Activated CD4-positive, alpha-beta memory T cell treated with anti-CD3 and anti-CD28 coated beads, Interleukin-2, amount 10 ng/mL, durations not matched to agents 7 days and 5 days (primary cell): ENCODE data around the gene TRPM2. TPM values are rescaled to one million over a fixed set of nuclear protein-coding genes. Genes with fewer than 3 reads are reported as not detected.
A peak's percentile ranks its signal among the peaks of the same experiment; 100 is the strongest.

Experiments
- CTCF ChIA-PET: fragments of 350-600 bp; sonication (Branson Sonifier 250); formaldehyde crosslinking; loops from one replicate; lab custom pipeline; 2021; ENCODE audit warnings: antibody characterized with exemption, inconsistent platforms; lab: Charles Lee
- POLR2A ChIA-PET: fragments of 350-600 bp; sonication (Branson Sonifier 250); formaldehyde crosslinking; loops from one replicate; lab custom pipeline; 2021; ENCODE audit warnings: antibody characterized with exemption; lab: Charles Lee
- DNase-seq: peaks from one replicate; pipeline ENCODE4 v3.0.0-alpha.2; 2020
- H3K27ac Mint-ChIP-seq: one replicate; pipeline ENCODE4 v1.8.0; 2021; ENCODE audit warnings: mild to moderate bottlenecking, mixed read lengths
- H3K27me3 Mint-ChIP-seq: one replicate; pipeline ENCODE4 v1.8.0; 2021; ENCODE audit warnings: mixed read lengths
- H3K36me3 Mint-ChIP-seq: one replicate; pipeline ENCODE4 v1.8.0; 2021; ENCODE audit warnings: low read depth, mixed read lengths
- H3K4me1 Mint-ChIP-seq: one replicate; pipeline ENCODE4 v1.8.0; 2021; ENCODE audit warnings: mixed read lengths
- H3K4me3 Mint-ChIP-seq: one replicate; pipeline ENCODE4 v1.8.0; 2021; ENCODE audit warnings: mild to moderate bottlenecking, mixed read lengths
- H3K9me3 Mint-ChIP-seq: one replicate; pipeline ENCODE4 v1.8.0; 2021; ENCODE audit warnings: mixed read lengths
- total RNA-seq, 2 experiments: library from RNA; stranded (reverse); gene quantifications; one replicate each; pipeline ENCODE4 v1.2.3, GENCODE V29; 2021

The TRPM2 gene
- total RNA-seq, 2 experiments from 2014 or later, result 13.7 to 14.8 TPM

GRCh38 chr21:44366586-44367211, 13.3 kb downstream of the TRPM2 start:
- peaks cover 5% of the 10 kb centered on the region for H3K27me3 Mint-ChIP-seq

GRCh38 chr21:44368711-44369446, 15.5 kb downstream of the TRPM2 start:
- no peak overlapping the region for H3K4me3 Mint-ChIP-seq
- DNase-seq, result no peak
- no peaks in the 10 kb centered on the region for H3K27me3 Mint-ChIP-seq
- H3K27ac Mint-ChIP-seq, result no peak overlapping the region
- H3K9me3 Mint-ChIP-seq, result peaks cover 6% of the 10 kb centered on the region
- ChIA-PET POLR2A (no interaction called here), CTCF (no interaction called here)
- peaks cover 14% of the 10 kb centered on the region for H3K36me3 Mint-ChIP-seq
- H3K4me1 Mint-ChIP-seq, result peaks cover 5% of the 10 kb centered on the region

More at GRCh38 chr21:44366586-44367211, 13.3 kb downstream of the TRPM2 start:
- DNase-seq, result no peak
- Mint-ChIP-seq H3K4me1 (no peaks in the 10 kb centered on the region), H3K4me3 (no peak overlapping the region), H3K27ac (no peak overlapping the region), H3K36me3 (peaks cover 10% of the 10 kb centered on the region), H3K9me3 (peaks cover 7% of the 10 kb centered on the region)
- POLR2A ChIA-PET, result no interaction called here
- CTCF ChIA-PET, result no interaction called here

DNA sequence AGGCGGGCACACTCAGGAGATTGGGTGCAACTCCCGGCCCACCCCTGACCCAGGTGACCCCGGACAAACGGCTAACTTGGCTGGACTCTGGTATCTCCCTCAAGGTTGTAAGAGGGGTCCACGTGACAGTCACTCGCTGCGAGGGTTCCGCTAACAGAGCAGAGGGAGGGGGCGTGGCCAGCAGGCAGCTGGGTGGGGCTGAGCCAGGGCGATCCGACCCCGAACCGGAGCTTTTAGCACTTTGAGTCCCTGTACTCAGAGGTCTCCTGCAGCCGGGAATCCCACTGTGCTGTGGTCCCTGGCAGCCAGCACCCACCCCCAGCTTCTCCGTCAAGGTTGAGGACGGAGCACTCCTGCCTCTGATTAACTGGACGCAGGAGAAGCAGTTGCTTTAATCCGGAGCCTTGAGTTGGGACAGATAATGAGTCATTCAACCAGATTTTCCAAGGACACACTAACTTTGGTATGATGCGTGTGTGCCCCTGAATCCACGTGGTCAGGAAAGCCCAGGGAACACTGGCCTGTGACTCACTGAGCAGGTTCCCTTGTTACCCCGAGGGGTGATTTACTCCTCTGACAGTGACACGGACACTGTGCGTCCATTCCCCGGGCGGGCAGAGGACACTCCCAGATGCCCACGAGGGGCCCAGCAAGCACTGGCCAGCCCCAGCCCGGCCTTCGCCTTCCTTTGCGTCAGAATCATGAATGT, 16.8 kb downstream of the TRPM2 start:
- no peak overlapping the region for H3K4me3 Mint-ChIP-seq
- no peak for DNase-seq
- CTCF ChIA-PET, result no interaction called here

GRCh38 chr21:44370786-44371410, 17.5 kb downstream of the TRPM2 start:
- Mint-ChIP-seq H3K27ac (no peak overlapping the region), H3K9me3 (peaks cover 15% of the 10 kb centered on the region), H3K4me1 (peaks cover 24% of the 10 kb centered on the region), H3K27me3 (no peaks in the 10 kb centered on the region), H3K4me3 (no peak overlapping the region), H3K36me3 (peaks cover 27% of the 10 kb centered on the region)
- DNase-seq, result no peak
- POLR2A ChIA-PET, result no interaction called here
- CTCF ChIA-PET, result no interaction called here

More for the DNA sequence above, 16.8 kb downstream of the TRPM2 start:
- Mint-ChIP-seq H3K27me3 (no peaks in the 10 kb centered on the region), H3K9me3 (peaks cover 9% of the 10 kb centered on the region), H3K4me1 (peaks cover 16% of the 10 kb centered on the region), H3K27ac (no peak overlapping the region), H3K36me3 (peaks cover 20% of the 10 kb centered on the region)
- POLR2A ChIA-PET, result no interaction called here

DNA sequence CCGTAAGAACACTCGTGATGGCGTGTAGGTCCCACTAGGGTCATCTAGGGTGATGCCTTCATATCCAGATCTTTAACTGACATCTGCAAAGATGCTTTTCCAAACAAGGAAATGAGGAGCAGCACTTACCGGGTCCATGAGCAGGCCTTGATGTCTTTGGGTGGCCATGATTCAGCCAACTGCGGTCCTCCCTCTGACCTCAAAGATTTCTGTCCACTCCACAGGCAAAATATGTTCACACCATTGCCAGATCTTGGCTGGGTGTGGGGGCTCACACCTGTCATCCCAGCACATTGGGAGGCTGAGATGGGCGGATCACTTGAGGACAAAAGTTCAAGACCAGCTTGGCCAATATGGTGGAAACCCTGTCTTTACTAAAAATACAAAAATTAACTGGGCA, 18.2 kb downstream of the TRPM2 start:
- no peak for DNase-seq
- Mint-ChIP-seq H3K27ac (no peak overlapping the region), H3K36me3 (peaks cover 34% of the 10 kb centered on the region), H3K4me1 (peaks cover 30% of the 10 kb centered on the region), H3K9me3 (peaks cover 15% of the 10 kb centered on the region), H3K27me3 (no peaks in the 10 kb centered on the region), H3K4me3 (no peak overlapping the region)
- ChIA-PET POLR2A (no interaction called here), CTCF (no interaction called here)

GRCh38 chr21:44372616-44373015, 19.2 kb downstream of the TRPM2 start:
- ChIA-PET POLR2A (no interaction called here), CTCF (no interaction called here)
- peaks cover 15% of the 10 kb centered on the region for H3K9me3 Mint-ChIP-seq
- H3K4me1 Mint-ChIP-seq, result peaks cover 30% of the 10 kb centered on the region
- DNase-seq, result no peak
- peaks cover 38% of the 10 kb centered on the region for H3K36me3 Mint-ChIP-seq
- H3K27me3 Mint-ChIP-seq, result peaks cover 3% of the 10 kb centered on the region
- H3K4me3 Mint-ChIP-seq, result no peak overlapping the region
- no peak overlapping the region for H3K27ac Mint-ChIP-seq

DNA sequence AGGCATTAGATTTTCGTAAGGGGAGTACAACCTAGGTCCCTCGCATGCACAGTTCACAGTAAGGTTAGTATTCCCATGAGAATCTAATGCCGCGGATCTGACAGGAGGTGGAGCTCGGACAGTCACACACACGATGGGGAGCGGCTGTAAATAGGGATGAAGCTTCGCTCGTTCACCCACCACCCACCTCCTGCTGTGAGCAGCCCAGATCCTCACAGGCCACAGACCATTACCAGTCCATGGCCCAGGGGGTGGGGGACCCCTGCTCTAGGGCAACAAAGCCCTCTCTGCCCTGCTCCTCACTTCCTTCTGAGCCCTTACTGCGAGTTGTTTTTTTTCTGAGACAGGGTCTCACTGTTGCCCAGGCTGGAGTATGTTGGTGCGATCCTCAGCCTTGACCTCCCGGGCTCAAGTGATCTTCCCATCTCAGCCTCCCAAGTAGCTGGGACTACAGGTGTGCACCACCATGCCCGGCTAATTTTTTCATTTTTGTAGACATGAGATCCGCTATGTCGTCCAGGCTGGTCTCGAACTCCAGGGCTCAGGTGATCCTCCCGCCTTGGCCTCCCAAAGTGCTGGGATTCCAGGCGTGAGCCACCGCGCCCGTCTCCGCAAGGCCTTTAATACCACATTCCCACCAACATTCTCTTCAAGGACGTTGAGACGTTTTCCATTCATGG, 21.3 kb downstream of the TRPM2 start:
- H3K27me3 Mint-ChIP-seq, result peaks cover 3% of the 10 kb centered on the region
- ChIA-PET POLR2A (interaction anchor here (0.7 kb wide), 1 partner anchor 40 kb away, joined by 3 read pairs; no protein-coding TSS in a partner anchor), CTCF (no interaction called here)
- H3K27ac Mint-ChIP-seq, result peak overlapping the region; percentile 27
- no peak for DNase-seq
- H3K4me1 Mint-ChIP-seq, result peaks cover 30% of the 10 kb centered on the region
- peaks cover 43% of the 10 kb centered on the region for H3K36me3 Mint-ChIP-seq
- no peak overlapping the region for H3K4me3 Mint-ChIP-seq
- peaks cover 15% of the 10 kb centered on the region for H3K9me3 Mint-ChIP-seq

DNA sequence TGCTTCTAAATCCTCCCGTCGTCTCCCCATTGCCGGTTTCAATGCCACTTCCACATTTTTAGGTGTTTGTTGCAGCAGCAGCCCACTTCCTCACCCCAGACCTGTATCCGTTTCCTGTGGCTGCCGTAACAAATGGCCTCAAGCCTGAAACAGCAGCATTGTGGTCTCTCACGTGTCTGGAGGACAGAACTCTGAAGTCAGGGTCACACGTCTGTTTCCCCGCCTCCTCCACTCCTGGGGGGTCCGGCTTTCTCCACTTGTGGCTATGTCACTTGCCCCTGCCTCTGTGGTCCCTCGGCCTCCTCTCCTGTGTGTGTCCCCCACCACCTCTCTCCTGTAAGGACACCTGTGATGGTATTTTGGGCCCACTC, 21.8 kb downstream of the TRPM2 start:
- ChIA-PET POLR2A (interaction anchor here (0.7 kb wide), 1 partner anchor 22 kb away, joined by 4 read pairs; the partner anchor contains the start of gene TRPM2), CTCF (no interaction called here)
- H3K4me1 Mint-ChIP-seq, result peaks cover 30% of the 10 kb centered on the region
- DNase-seq, result peak; percentile 76
- no peak overlapping the region for H3K4me3 Mint-ChIP-seq
- peak overlapping the region; percentile 27 for H3K27ac Mint-ChIP-seq
- peaks cover 15% of the 10 kb centered on the region for H3K9me3 Mint-ChIP-seq
- H3K36me3 Mint-ChIP-seq, result peaks cover 43% of the 10 kb centered on the region
- peaks cover 3% of the 10 kb centered on the region for H3K27me3 Mint-ChIP-seq

DNA sequence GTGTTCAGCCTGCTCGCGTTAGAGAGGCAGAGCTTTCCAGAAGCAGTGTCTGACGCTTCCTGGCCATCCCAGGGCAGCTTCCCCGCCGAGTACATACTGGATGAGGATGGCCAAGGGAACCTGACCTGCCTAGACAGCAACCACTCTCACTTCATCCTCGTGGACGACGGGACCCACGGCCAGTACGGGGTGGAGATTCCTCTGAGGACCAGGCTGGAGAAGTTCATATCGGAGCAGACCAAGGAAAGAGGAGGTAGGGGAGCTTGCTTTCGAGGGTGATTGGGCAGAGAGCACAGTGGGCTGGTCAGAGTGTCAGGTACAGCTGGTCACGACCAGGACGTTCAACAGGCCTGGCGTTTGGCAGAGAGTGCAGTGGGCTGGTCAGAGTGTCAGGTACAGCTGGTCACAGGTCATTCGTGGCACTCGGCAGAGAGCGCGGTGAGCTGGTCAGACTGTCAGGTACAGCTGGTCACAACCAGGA, 22.4 kb downstream of the TRPM2 start:
- peaks cover 3% of the 10 kb centered on the region for H3K27me3 Mint-ChIP-seq
- peaks cover 30% of the 10 kb centered on the region for H3K4me1 Mint-ChIP-seq
- DNase-seq, result no peak
- no peak overlapping the region for H3K4me3 Mint-ChIP-seq
- CTCF ChIA-PET, result no interaction called here
- H3K36me3 Mint-ChIP-seq, result peaks cover 43% of the 10 kb centered on the region
- H3K9me3 Mint-ChIP-seq, result peaks cover 15% of the 10 kb centered on the region
- POLR2A ChIA-PET, result interaction anchor here (0.7 kb wide), 1 partner anchor 22 kb away, joined by 4 read pairs; the partner anchor contains the start of gene TRPM2
- H3K27ac Mint-ChIP-seq, result no peak overlapping the region

- peaks cover 42% of the 10 kb centered on the region for H3K36me3 Mint-ChIP-seq
- H3K9me3 Mint-ChIP-seq, result peaks cover 13% of the 10 kb centered on the region
- ChIA-PET POLR2A (no interaction called here), CTCF (no interaction called here)
- H3K27ac Mint-ChIP-seq, result no peak overlapping the region
- H3K27me3 Mint-ChIP-seq, result peaks cover 3% of the 10 kb centered on the region
- no peak for DNase-seq
- no peak overlapping the region for H3K4me3 Mint-ChIP-seq
- peaks cover 30% of the 10 kb centered on the region for H3K4me1 Mint-ChIP-seq
Measured at GRCh38 chr21:44376606-44377005, 23.2 kb downstream of the TRPM2 start.

DNA sequence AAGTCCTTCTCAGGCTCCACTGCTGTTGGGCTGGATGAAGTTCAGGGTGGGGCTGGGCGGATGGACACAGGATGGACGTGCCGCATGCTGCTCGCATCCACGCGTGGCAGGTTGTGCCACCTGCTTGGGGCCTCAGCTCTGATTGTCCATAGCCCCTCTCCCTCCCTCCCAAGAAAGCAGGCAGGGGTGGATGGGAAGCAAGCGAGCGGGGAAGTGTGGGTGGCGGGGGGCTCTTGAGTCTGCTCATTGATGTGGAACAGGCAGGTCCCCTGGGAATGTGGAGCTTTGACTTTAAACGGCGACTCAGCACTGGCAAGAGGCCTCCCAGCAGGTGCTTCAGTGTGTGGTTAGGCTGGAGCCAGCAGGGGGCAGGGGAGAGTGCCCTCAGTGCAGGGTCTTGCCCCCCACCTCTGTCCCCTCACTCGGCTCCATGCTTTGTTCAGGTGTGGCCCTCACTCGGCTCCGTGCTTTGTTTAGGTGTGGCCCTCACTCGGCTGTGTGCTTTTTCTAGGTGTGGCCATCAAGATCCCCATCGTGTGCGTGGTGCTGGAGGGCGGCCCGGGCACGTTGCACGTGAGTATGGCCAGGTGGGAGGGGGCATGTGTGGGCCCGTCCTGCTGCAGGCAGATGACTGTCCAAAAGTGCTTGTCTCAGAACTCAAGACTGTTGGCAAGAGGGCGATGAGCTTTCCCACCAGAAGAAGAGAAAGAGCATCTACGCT, 23.9 kb downstream of the TRPM2 start:
- Mint-ChIP-seq H3K27me3 (peaks cover 3% of the 10 kb centered on the region), H3K36me3 (peaks cover 42% of the 10 kb centered on the region), H3K9me3 (peaks cover 17% of the 10 kb centered on the region), H3K4me1 (peaks cover 30% of the 10 kb centered on the region), H3K4me3 (no peak overlapping the region), H3K27ac (no peak overlapping the region)
- DNase-seq, result no peak
- ChIA-PET POLR2A (no interaction called here), CTCF (no interaction called here)
